AG09309 (cell line): Measurements from ENCODE around the gene METTL15.
A peak's percentile ranks its signal among the peaks of the same experiment; 100 is the strongest.

Experiments used
- DNase-seq: peaks from one replicate; pipeline ENCODE4 v3.0.0-alpha.2; 2010; ENCODE audit warnings: low read depth
- H3K4me3 ChIP-seq: 2 replicates; pipeline ENCODE4 v1.5.1; 2011; ENCODE audit warnings: mild to moderate bottlenecking, low read depth, low read length, moderate library complexity; ENCODE audit not compliant: control insufficient read depth
- CTCF ChIP-seq: IDR thresholded peaks from 2 replicates; pipeline ENCODE4 v1.5.1; 2011; ENCODE audit warnings: mild to moderate bottlenecking, low read depth, low read length, inconsistent platforms; ENCODE audit not compliant: insufficient read depth, control insufficient read depth; ENCODE audit errors: missing control alignments

Gene METTL15

GRCh38 chr11:28104425-28104824 is 3.8 kb upstream of the METTL15 start:
- no peak overlapping the region for H3K4me3 ChIP-seq
- DNase-seq: no peak
- no peak for TF ChIP-seq CTCF

- H3K4me3 ChIP-seq: no peak overlapping the region
- no peak for DNase-seq
- no peak for TF ChIP-seq CTCF
Observed at GRCh38 chr11:28104984-28105383, 3.2 kb upstream of the METTL15 start.

GRCh38 chr11:28105869-28106268 is 2.3 kb upstream of the METTL15 start:
- DNase-seq: no peak
- H3K4me3 ChIP-seq: no peak overlapping the region
- TF ChIP-seq CTCF: no peak

GRCh38 chr11:28106353-28107043 is 1.7 kb upstream of the METTL15 start:
- H3K4me3 ChIP-seq: peak overlapping the region; percentile 61
- no peak for DNase-seq
- TF ChIP-seq CTCF: no peak

- DNase-seq: no peak
- TF ChIP-seq CTCF: no peak
Observed at GRCh38 chr11:28107191-28107749, 918 bp upstream of the METTL15 start.

GRCh38 chr11:28108958-28109357 is 770 bp downstream of the METTL15 start:
- no peak for DNase-seq
- TF ChIP-seq CTCF: no peak
- H3K4me3 ChIP-seq: no peak overlapping the region; the same call in 1 of the 2 replicates

More at GRCh38 chr11:28107191-28107749, 918 bp upstream of the METTL15 start:
- peak overlapping the region; percentile 61 for H3K4me3 ChIP-seq
